Measurements from ENCODE around the gene ATXN7. TPM values are rescaled to one million over a fixed set of nuclear protein-coding genes. Genes with fewer than 3 reads are reported as not detected.

ATXN7 gene
- total and polyA plus RNA-seq, 2 of the 4 experiments (the other 2 are of a cell fraction) = 8.6 to 13.6 TPM

DNA sequence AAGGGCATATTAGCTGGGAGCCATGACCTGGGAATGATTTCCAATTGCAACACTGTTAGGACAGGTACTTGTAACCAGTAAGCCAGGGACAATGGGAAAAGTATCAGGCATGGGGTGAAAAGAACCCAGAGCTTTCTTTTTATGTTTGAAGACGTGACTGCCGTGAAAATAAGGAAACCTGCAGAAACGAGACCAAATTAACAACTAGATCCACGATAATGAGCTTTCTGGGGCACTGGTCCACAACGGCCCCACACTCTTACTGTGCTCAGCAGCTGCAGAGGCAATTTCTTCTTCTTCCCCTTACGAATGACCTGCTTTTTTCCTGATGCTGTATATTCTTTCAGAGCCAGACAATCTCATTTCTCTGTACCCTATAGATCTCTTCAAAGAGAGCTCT lies 33.1 kb upstream of the ATXN7 start:
- Histone ChIP-seq H3K9ac (ENCODE audit: low read depth, low read length) (no peak overlapping the region), H3K9me1 (ENCODE audit: insufficient read depth, low read length) (no peaks in the 10 kb centered on the region), H3K79me1 (ENCODE audit: low read depth in 1 of 2, low read length in 2 of 2) (0 out of 4 replicates have a peak, but pooled peaks cover 0 to 3% of the 10 kb centered on the region in 2 experiments), H3K4me3 (ENCODE audit: insufficient read depth, low read depth, low read length) (no peak overlapping the region), H2AK9ac (replicated peaks; ENCODE audit: low read depth, low read length, poor library complexity) (no peak overlapping the region), H3K4me2 (ENCODE audit: low read depth, low read length) (no peak overlapping the region), H3K36me3 (ENCODE audit: control insufficient read depth, insufficient read depth, low read length) (peaks cover 18% of the 10 kb centered on the region), H4K91ac (ENCODE audit: insufficient read depth, low read depth, low read length) (no peak overlapping the region), H2BK15ac (ENCODE audit: low read depth, low read length) (no peak overlapping the region), H4K20me1 (ENCODE audit: insufficient read depth, low read length) (no peaks in the 10 kb centered on the region), H3K14ac (replicated peaks; ENCODE audit: low read depth, low read length) (no peak overlapping the region), H3K27ac (ENCODE audit: insufficient read depth, low read length) (no peak overlapping the region), H3K4me1 (ENCODE audit: control insufficient read depth, insufficient read depth, low read length) (peaks cover 2% of the 10 kb centered on the region; the same call in 1 of the 2 replicates), H3K4ac (ENCODE audit: low read depth, low read length) (no peak overlapping the region), H3K27me3 (ENCODE audit: control insufficient read depth, insufficient read depth, low read length) (no peaks in the 10 kb centered on the region), H3K18ac (ENCODE audit: low read depth, low read length) (no peak overlapping the region), H2AFZ (replicated peaks; ENCODE audit: low read length, poor library complexity) (no peak overlapping the region), H4K5ac (ENCODE audit: low read depth, low read length) (no peak overlapping the region), H3K9me3 (ENCODE audit: control insufficient read depth, insufficient read depth, low read length) (no peaks in the 10 kb centered on the region), H2BK120ac (ENCODE audit: low read depth, low read length) (no peak overlapping the region), H2BK5ac (ENCODE audit: low read depth, low read length, poor library complexity, severe bottlenecking) (no peak overlapping the region), H2BK20ac (ENCODE audit: low read depth, low read length) (no peak overlapping the region), H3K56ac (ENCODE audit: extremely low read depth, insufficient read depth, low read length) (no peak overlapping the region), H4K8ac (ENCODE audit: low read depth in 2 of 2, low read length in 2 of 2) (no peak overlapping the region), H2AK5ac (ENCODE audit: low read depth, low read length) (no peak overlapping the region), H3K23ac (ENCODE audit: low read depth, low read length) (no peak overlapping the region)
- intact Hi-C loops (cut with micrococcal nuclease) (no loop called here), in situ Hi-C loops (cut with MboI; ENCODE audit: low sequenced_read_pairs) (no loop called here), dilution Hi-C loops (cut with HindIII; ENCODE audit: low sequenced_read_pairs, unreplicated experiment) (no loop called here)
- BruUV-seq (replicated peaks) = no TSS peak
- 100% methylated on average over 4 of the region's 6 CpGs; no CpG with 5 or more reads in 1 of the 2 experiments for WGBS, 2 experiments (ENCODE audit: extremely low coverage in 2 of 2, insufficient read length in 1 of 2)
- ATAC-seq (ENCODE audit: low read depth) = no peak
- TF ChIP-seq, protein P1, sequence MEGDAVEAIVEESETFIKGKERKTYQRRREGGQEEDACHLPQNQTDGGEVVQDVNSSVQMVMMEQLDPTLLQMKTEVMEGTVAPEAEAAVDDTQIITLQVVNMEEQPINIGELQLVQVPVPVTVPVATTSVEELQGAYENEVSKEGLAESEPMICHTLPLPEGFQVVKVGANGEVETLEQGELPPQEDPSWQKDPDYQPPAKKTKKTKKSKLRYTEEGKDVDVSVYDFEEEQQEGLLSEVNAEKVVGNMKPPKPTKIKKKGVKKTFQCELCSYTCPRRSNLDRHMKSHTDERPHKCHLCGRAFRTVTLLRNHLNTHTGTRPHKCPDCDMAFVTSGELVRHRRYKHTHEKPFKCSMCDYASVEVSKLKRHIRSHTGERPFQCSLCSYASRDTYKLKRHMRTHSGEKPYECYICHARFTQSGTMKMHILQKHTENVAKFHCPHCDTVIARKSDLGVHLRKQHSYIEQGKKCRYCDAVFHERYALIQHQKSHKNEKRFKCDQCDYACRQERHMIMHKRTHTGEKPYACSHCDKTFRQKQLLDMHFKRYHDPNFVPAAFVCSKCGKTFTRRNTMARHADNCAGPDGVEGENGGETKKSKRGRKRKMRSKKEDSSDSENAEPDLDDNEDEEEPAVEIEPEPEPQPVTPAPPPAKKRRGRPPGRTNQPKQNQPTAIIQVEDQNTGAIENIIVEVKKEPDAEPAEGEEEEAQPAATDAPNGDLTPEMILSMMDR (conservative IDR thresholded peaks at IDR 0.05; ENCODE audit: low read depth, low read length) = no peak
- TF ChIP-seq, protein P2, sequence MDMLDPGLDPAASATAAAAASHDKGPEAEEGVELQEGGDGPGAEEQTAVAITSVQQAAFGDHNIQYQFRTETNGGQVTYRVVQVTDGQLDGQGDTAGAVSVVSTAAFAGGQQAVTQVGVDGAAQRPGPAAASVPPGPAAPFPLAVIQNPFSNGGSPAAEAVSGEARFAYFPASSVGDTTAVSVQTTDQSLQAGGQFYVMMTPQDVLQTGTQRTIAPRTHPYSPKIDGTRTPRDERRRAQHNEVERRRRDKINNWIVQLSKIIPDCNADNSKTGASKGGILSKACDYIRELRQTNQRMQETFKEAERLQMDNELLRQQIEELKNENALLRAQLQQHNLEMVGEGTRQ (IDR thresholded peaks at IDR 0.05; ENCODE audit: low read depth, low read length) = no peak
- no peak for TF ChIP-seq BHLHE40 (IDR thresholded peaks at IDR 0.05; ENCODE audit: low read depth, low read length)
- TF ChIP-seq NFE2L2 (IDR thresholded peaks at IDR 0.05; ENCODE audit: low read depth, low read length) = no peak
- no peak for TF ChIP-seq RFX5 (IDR thresholded peaks at IDR 0.05; ENCODE audit: low read depth, low read length)
- TF ChIP-seq FOS (IDR thresholded peaks at IDR 0.05; ENCODE audit: low read depth, low read length) = no peak
- no peak for TF ChIP-seq POLR2A (IDR thresholded peaks at IDR 0.05; ENCODE audit: low read depth, low read length)
- TF ChIP-seq, protein P3, sequence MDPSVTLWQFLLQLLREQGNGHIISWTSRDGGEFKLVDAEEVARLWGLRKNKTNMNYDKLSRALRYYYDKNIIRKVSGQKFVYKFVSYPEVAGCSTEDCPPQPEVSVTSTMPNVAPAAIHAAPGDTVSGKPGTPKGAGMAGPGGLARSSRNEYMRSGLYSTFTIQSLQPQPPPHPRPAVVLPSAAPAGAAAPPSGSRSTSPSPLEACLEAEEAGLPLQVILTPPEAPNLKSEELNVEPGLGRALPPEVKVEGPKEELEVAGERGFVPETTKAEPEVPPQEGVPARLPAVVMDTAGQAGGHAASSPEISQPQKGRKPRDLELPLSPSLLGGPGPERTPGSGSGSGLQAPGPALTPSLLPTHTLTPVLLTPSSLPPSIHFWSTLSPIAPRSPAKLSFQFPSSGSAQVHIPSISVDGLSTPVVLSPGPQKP (IDR thresholded peaks at IDR 0.05; ENCODE audit: borderline replicate concordance, low read depth, low read length) = no peak
- TF ChIP-seq MXI1 (IDR thresholded peaks at IDR 0.05; ENCODE audit: borderline replicate concordance, low read depth, low read length) = no peak
- TF ChIP-seq SMC3 (IDR thresholded peaks at IDR 0.05; ENCODE audit: low read depth, low read length) = no peak
- no peak for TF ChIP-seq MAZ (IDR thresholded peaks at IDR 0.05; ENCODE audit: borderline replicate concordance, low read depth, low read length)
- TF ChIP-seq RCOR1 (IDR thresholded peaks at IDR 0.05; ENCODE audit: insufficient replicate concordance, low read length) = no peak
- no peak for TF ChIP-seq CEBPB (IDR thresholded peaks at IDR 0.05; ENCODE audit: low read depth, low read length)
- no peak for TF ChIP-seq CHD1 (IDR thresholded peaks at IDR 0.05; ENCODE audit: low read depth, low read length)
- TF ChIP-seq MAFK (IDR thresholded peaks at IDR 0.05; ENCODE audit: low read depth, low read length) = no peak
- no peak for TF ChIP-seq RAD21 (IDR thresholded peaks at IDR 0.05; ENCODE audit: low read length)
- ChIA-PET CTCF (no interaction called here), POLR2A (ENCODE audit: unreplicated experiment) (no interaction called here)
- no peak for DNase-seq
